HG02852 (cell line): ENCODE data around the gene LCNL1.

Experiments
- ATAC-seq: cut with Tn5 transposase; IDR thresholded peaks from one replicate; pipeline ENCODE4 v1.9.1; 2021; ENCODE audit warnings: mild to moderate bottlenecking, moderate library complexity; ENCODE audit not compliant: unreplicated experiment

The LCNL1 gene

GRCh38 chr9:136946228-136947027, 36.4 kb upstream of the LCNL1 start:
- ATAC-seq = no peak

DNA sequence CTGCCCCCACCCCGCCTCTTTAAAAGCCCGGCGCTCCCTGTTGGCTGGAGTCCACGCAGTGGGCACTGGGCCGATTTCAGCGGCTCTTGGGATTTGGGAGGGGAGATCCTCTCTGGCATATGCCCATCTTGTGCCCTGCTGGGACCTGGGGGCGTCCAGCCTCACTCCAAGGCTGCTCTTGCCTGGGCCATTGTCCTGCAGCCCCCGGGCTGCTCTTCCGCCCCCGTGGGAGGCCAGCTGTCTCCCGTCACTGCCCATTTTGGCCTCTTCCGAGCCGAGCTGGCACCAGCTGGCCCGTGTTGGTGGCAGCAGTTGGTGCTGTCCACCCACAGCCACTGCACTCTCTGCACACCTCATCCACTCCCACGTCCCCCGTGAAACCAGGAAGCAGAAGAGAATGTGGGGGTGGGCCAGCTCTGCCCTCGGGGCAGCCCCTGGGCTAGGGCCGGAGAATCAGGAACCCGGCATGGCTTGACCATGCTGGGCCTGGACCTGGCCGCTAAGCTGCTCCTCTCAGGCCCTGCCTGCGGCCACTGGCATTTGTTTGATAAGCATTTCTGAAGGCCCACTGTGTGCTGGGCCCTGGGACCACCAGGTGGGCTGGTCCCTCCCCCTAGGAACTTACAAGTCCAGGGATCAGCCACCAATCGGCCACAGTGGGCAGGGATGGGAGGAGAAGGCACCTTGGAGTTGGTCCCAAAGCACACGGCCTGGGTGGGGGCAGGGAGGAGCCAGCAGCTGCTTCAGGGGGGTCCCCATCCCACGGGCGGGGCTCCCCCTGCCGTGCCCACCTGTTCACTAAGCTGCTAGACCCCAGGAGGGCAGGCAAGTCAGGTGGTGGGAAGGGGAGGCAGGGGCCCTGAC, 35.5 kb upstream of the LCNL1 start:
- no peak for ATAC-seq

GRCh38 chr9:136947955-136948510, 34.8 kb upstream of the LCNL1 start:
- no peak for ATAC-seq

- ATAC-seq = no peak
Observed at GRCh38 chr9:136949239-136949816, 33.5 kb upstream of the LCNL1 start.

DNA sequence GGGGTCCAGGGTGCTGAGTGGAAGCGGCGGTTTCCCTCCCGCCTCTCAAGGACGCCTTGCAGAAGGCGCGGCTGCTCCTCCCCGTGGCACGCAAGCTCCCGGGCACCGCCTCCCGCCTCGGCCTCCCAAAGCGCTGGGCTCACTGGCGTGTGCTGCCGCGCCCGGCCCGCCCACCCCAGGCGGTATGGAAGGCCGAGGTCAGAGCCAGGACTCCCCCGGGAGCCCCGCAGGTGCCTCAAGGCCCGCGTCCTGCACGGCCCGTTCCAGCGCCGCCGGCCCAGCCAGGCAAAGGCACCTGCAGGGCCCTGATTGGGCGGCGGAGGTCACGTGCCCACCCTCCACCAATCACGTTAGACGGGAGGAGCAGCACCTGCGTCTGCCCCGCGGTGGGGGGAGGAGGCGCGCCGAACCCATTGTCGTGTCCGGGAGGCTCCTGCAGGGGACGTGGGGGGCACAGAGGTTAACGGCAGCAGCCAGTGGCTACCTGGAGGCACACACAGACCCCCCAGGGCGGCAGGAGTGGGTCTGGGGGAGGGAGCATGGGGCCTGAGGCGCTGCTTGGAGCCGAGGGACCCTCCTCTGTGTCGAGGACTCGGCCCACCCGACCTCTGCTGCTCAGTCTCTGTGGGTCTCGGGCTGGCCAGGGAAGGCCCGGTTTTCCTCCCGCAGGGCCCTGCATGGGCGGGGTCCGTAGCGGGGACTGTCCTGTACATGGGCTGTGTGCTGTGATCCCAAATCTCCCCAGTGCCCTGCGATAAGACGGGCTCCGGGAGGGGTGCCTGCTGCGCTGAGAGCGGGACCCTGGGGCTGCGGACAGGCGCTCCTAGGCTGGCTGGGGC, 32.8 kb upstream of the LCNL1 start:
- ATAC-seq = peak; percentile 85

GRCh38 chr9:136950656-136951276, 32.0 kb upstream of the LCNL1 start:
- no peak for ATAC-seq

- ATAC-seq = no peak
Observed at GRCh38 chr9:136951541-136952320, 31.1 kb upstream of the LCNL1 start, which contains the start of gene LCN12. TSS of gene LCN12 (plus strand) at chr9:136952273. CDS start at chr9:136952328, 55 bp downstream.

DNA sequence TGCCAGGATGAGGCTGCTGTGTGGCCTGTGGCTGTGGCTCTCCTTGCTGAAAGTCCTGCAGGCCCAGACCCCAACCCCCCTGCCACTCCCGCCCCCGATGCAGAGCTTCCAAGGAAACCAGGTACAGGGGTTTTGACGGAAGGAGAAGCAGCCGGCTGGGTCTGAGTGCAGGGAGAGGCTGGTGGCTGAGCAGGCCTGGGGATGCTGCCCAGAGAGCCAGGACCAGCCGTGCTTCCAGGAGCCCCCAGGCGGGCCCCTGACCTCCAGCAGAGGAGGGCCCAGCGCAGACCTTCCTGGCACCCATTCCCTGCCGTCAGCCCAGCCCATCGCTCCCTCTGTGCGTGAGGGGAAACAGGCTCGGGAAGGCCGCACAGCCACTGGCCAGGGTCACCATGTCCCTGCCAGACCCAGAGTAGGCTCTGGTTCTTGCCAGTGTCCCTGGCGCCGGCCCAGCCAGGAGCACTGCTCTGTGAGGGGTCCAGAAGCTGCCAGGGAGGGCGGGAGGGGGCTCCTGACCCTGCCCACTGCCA, 30.4 kb upstream of the LCNL1 start:
- no peak for ATAC-seq

DNA sequence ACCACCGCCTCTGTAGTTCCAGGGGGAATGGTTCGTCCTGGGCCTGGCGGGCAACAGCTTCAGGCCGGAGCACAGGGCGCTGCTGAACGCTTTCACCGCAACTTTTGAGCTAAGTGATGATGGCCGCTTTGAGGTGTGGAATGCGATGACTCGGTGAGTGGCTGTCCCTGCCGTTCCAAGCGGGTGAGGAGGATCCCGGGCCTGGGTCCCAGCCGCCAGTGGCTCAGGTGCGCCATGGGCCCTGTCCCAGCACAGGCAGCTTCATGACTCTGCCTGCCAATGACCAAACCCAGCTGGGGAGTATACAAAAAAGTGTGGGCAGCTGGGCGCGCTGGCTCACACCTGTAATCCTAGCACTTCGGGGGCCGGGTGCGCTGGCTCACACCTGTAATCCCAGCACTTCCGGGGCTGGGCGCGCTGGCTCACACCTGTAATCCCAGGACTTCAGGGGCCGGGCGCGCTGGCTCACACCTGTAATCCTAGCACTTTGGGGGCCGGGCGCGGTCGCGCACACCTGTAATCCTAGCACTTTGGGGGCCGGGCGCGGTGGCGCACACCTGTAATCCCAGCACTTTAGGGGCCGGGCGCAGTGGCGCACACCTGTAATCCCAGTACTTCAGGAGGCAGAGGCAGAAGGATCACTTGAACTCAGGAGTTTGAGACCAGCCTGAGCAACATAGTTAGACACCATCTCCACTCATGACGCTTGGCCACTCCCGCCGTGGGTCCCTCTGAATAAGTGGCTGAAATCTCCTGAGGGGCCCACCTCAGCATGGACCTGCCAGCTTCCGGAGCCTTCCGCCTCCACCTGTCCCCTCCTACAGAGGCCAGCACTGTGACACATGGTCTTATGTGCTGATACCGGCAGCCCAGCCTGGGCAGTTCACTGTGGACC, 29.7 kb upstream of the LCNL1 start:
- no peak for ATAC-seq

DNA sequence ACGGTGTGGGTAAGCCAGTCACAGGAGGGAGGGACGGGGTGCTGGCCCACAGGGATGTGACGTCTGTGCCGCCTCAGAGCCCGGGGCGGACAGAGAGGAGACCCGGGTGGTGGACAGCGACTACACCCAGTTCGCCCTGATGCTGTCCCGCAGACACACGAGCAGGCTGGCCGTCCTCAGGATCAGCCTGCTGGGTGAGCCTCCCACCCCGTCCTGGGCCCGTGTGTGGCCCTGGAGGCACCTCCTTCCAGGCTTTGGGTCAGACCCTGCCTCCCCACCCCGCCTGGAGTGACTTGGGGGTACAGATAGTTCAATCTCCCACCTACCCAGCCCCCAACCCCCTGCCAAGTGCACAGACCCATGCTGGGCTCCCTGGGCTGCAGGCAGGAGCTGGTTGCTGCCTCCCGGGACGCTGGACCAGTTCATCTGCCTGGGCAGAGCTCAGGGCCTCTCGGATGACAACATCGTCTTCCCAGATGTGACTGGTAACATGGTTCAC, 29.0 kb upstream of the LCNL1 start:
- no peak for ATAC-seq

DNA sequence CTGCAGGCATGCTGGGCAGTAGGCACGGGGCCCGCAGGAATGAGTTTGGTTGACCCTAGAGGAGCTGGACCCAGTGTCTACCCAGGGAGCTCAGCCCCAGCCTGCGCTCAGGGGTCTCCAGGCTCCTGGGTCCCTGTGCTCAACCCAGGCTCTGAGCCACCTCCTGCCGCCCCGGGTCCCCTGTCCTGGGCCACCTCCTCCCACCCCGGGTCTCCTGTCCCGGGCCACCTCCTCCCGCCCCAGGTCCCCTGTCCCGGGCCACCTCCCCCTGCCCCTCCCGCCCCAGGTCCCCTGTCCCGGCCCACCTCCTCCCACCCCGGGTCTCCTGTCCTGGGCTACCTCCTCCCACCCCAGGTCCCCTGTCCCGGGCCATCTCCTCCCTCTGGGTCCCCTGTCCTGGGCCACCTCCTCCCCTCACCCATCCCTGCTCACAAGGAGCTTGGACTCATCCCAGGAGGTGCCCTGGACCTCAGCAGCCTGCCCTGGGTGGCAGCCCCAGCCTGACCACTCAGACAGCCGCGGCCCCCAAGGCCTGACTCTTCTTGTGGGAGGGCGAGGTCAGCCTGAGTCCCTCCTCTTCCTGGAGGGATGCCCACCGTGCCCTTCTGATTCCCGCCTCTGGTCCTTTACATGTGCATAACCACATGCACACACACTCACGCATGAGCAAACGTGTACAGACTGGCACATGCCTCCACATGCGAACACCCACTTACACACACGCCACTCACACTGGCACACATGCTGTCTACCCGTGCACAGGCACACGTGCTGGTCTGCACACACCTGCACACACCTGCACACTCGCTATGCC, 28.3 kb upstream of the LCNL1 start:
- ATAC-seq = no peak

DNA sequence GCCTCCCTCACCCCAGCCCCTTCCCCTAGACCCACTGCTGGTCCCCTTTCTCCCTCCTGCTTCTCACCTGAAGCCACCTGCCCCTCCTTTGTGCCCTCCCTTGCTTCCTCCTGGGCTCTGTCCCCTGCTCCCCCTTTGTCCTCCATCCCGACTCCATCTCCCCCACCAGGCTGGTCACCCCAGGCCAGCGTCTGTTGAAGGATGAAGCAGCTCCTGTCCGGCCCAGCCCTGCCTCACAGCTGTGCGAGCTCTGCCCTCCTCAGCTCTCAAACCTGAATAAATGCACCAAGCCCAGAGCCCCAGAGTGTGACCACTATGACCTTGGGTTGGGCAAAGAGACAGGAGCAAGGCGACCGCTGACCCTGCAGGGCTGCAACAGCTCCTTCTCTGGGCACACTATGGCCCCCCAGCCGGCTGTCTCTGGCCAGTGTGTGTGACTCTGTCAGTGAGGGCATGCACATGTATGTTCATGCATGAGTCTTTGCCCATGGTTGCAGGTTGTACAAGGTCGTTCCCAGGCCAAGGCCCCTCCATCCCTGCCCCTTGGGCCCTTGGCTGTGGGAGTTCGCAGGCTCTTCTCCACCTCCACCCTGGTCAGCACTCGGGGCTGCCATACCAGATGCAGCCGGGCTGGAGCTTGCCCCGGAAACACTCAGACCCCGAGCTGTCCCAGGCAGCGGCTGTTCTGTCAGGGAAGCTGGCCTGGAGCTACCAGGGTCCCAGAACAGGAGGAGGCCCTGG, 27.4 kb upstream of the LCNL1 start:
- ATAC-seq = no peak

DNA sequence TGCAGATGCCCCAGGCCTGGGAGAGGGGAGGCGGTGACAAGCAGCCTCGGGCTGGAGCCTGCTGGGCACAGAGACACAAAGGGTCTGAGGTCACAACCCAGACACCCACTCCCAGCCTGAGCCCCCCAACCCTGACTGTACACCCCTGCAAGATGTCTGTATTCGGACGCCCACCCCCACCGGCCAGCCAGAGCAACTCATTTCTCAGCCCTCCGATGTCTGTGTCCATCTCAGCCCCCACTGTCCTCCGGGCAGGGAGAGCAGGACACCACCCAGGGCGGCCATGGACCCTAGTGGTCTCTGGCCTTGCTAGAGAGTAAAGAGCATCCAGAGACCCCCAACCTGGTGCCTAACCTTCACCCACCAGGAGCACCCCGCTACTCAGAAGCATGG, 26.9 kb upstream of the LCNL1 start:
- no peak for ATAC-seq

GRCh38 chr9:136956604-136957003, 26.2 kb upstream of the LCNL1 start:
- no peak for ATAC-seq

DNA sequence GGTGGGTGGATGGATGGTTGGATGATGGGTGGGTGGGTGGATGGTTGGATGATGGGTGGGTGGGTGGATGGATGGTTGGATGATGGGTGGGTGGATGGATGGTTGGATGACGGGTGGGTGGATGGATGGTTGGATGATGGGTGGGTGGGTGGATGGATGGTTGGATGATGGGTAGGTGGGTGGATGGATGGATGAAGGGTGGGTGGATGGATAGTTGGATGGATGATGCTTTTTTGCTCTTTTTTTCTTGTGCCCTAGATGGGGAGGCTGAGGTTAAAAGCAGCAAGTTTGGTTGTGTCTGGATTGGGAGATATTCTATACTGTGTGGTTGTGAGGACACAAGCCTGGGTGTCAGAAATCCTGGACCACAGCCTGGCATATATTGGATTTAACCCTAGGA, 25.3 kb upstream of the LCNL1 start:
- no peak for ATAC-seq

GRCh38 chr9:136957901-136958300, 24.9 kb upstream of the LCNL1 start:
- no peak for ATAC-seq
